ENCODE results near the gene CCDC178.

DNA sequence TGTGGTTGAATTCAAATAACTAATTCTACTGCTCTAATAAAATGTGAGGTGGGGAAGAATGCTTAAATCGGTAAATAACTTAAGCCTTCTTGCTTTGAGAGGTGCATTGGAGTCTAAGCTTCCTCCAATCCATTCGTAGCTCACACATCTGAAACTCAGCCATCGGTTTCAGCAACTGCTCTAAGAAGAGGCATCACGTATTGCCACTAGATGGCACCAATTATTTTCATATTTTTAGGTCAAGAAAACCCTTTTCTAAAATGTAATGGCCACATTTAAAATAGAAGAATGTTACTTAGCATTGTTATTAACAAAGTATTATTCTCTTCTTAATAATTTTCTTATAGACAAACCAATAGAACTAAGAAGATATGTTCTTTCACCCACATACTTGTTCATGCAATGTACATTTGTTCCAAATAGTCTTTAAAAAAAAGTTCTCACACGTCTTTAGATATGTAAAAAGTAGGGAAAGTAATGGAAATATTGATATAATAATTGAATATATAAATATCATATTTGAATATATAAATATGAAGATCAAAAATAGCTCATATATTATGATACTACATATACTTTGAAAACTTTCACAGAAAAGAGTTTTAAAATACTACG is 229.8 kb downstream of the CCDC178 start:
- TF ChIP-seq GATA3 (IDR thresholded peaks at IDR 0.05; ENCODE audit: low read depth, low read length) (no peak), GATA2 (IDR thresholded peaks at IDR 0.05; ENCODE audit: low read depth, low read length) (no peak)

Data from SH-SY5Y (cell line).